ENCODE data around the gene ETFB. TPM values are rescaled to one million over a fixed set of nuclear protein-coding genes. Genes with fewer than 3 reads are reported as not detected.

The ETFB gene
- total RNA-seq, 1 experiment from 2014 or later, result 140 TPM

DNA sequence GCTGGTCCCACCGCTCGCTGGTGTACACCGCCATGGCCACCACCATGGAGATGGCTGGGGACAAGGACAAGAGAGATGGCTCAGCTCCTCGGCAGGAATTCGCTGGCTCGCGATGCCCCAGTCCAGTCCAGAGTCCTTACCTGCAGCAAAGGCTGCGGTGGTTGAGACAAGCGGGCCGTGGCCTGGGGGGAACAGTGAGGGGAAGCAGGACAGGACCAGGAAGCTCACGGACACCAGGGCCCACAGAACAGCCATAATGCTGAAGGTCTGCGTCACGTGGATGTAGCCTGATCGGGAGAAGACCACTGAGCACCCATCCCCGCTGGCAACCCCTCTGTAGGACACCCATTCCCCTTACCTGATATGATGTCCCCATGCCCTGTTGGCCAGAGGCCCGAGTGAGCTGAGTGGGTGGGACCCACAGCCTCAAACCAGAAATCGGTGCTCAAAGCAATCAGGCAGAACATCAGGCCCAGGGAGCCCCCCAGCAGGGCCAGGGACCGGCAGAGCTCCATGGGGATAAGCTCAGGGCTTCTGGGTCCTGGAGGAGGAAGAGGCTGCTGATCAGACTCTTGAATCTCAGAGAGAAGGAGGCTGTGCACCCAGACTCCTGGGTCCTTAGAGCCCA is 5.9 kb upstream of the ETFB start:
- Histone ChIP-seq H3K9ac (ENCODE audit: low read length) (no peak overlapping the region), H2AFZ (ENCODE audit: low read depth, low read length, poor library complexity, severe bottlenecking) (no peak overlapping the region), H3K79me2 (ENCODE audit: insufficient read depth, low read length) (peaks cover 2% of the 10 kb centered on the region; the same call in 1 of the 2 replicates), H3K27ac (ENCODE audit: low read depth, low read length) (no peak overlapping the region), H4K20me1 (ENCODE audit: insufficient read depth) (no peaks in the 10 kb centered on the region), H3K4me2 (ENCODE audit: low read length) (no peak overlapping the region), H3K36me3 (ENCODE audit: control insufficient read depth in 1 of 2, insufficient read depth in 2 of 2, low read length in 2 of 2) (no peaks in the 10 kb centered on the region), H3K9me3 (ENCODE audit: control insufficient read depth in 1 of 2, insufficient read depth in 1 of 2, low read depth in 1 of 2, low read length in 2 of 2) (no peaks in the 10 kb centered on the region), H3K4me1 (ENCODE audit: control insufficient read depth in 1 of 2, insufficient read depth in 2 of 2, low read length in 2 of 2) (peaks cover 5 to 12% of the 10 kb centered on the region in 2 experiments; a peak in 3 of 4 replicates), H3K9me2 (ENCODE audit: insufficient read depth) (no peaks in the 10 kb centered on the region), H3K27me3 (ENCODE audit: insufficient read depth, low read length) (no peaks in the 10 kb centered on the region), H3K4me3 (replicated peaks in 1 of 2; ENCODE audit: low read depth in 1 of 2, low read length in 2 of 2) (no peak overlapping the region)
- RAD21 ChIA-PET (ENCODE audit: low non-redundant PET in 1 of 2, low total read pairs in 2 of 2, uncharacterized antibody in 2 of 2, unreplicated experiment in 2 of 2), result no interaction called here
- CTCF ChIA-PET, result no interaction called here
- POLR2A ChIA-PET, result interaction anchor here (1.3 kb wide), 1 partner anchor 22 kb away, joined by 4 read pairs; no protein-coding TSS in a partner anchor
- no TSS peak for BruUV-seq (replicated peaks)
- no peak for TF ChIP-seq YY1 (IDR thresholded peaks at IDR 0.05; ENCODE audit: extremely low read depth, insufficient replicate concordance, low read depth, low read length)
- no peak for TF ChIP-seq ELF1 (IDR thresholded peaks at IDR 0.05; ENCODE audit: borderline replicate concordance, low read depth)
- TF ChIP-seq EZH2phosphoT487 (IDR thresholded peaks at IDR 0.05; ENCODE audit: borderline replicate concordance), result no peak
- TF ChIP-seq SIN3A (IDR thresholded peaks at IDR 0.05; ENCODE audit: low read depth), result no peak
- no peak for TF ChIP-seq ZBTB33 (IDR thresholded peaks at IDR 0.05; ENCODE audit: extremely low read depth, insufficient replicate concordance, low read length)
- no peak for TF ChIP-seq CEBPB (IDR thresholded peaks at IDR 0.05; ENCODE audit: low read depth)
- no peak for TF ChIP-seq POLR2AphosphoS5 (IDR thresholded peaks at IDR 0.05; ENCODE audit: low read depth, low read length)
- no peak for TF ChIP-seq EZH2 (IDR thresholded peaks at IDR 0.05)
- TF ChIP-seq ATF3 (IDR thresholded peaks at IDR 0.05), result no peak
- TF ChIP-seq CBX3 (IDR thresholded peaks at IDR 0.05; ENCODE audit: low read depth), result no peak
- TF ChIP-seq POLR2A (IDR thresholded peaks at IDR 0.05; ENCODE audit: borderline replicate concordance, extremely low read depth, insufficient read depth, insufficient read length), result no peak
- TF ChIP-seq EGR1 (IDR thresholded peaks at IDR 0.05; ENCODE audit: low read depth), result no peak
- TF ChIP-seq SRF (IDR thresholded peaks at IDR 0.05; ENCODE audit: low read depth), result no peak
- TF ChIP-seq ZNF274 (IDR thresholded peaks at IDR 0.05; ENCODE audit: low read depth, low read length), result no peak
- no peak for TF ChIP-seq CTCF (IDR thresholded peaks at IDR 0.05 in 2 of 3, conservative IDR thresholded peaks at IDR 0.05 in 1 of 3; ENCODE audit: borderline replicate concordance in 1 of 3, insufficient read depth in 1 of 3, low read depth in 2 of 3, low read length in 2 of 3)
- TF ChIP-seq, protein P1, sequence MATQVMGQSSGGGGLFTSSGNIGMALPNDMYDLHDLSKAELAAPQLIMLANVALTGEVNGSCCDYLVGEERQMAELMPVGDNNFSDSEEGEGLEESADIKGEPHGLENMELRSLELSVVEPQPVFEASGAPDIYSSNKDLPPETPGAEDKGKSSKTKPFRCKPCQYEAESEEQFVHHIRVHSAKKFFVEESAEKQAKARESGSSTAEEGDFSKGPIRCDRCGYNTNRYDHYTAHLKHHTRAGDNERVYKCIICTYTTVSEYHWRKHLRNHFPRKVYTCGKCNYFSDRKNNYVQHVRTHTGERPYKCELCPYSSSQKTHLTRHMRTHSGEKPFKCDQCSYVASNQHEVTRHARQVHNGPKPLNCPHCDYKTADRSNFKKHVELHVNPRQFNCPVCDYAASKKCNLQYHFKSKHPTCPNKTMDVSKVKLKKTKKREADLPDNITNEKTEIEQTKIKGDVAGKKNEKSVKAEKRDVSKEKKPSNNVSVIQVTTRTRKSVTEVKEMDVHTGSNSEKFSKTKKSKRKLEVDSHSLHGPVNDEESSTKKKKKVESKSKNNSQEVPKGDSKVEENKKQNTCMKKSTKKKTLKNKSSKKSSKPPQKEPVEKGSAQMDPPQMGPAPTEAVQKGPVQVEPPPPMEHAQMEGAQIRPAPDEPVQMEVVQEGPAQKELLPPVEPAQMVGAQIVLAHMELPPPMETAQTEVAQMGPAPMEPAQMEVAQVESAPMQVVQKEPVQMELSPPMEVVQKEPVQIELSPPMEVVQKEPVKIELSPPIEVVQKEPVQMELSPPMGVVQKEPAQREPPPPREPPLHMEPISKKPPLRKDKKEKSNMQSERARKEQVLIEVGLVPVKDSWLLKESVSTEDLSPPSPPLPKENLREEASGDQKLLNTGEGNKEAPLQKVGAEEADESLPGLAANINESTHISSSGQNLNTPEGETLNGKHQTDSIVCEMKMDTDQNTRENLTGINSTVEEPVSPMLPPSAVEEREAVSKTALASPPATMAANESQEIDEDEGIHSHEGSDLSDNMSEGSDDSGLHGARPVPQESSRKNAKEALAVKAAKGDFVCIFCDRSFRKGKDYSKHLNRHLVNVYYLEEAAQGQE (IDR thresholded peaks at IDR 0.05; ENCODE audit: low read depth), result no peak
- TF ChIP-seq SP1 (IDR thresholded peaks at IDR 0.05; ENCODE audit: low read depth), result no peak
- no peak for TF ChIP-seq ZFX (IDR thresholded peaks at IDR 0.05)
- TF ChIP-seq RAD21 (IDR thresholded peaks at IDR 0.05; ENCODE audit: low read depth), result no peak
- intact Hi-C loops (cut with micrococcal nuclease), result no loop called here
- ATAC-seq, result no peak
- no peak for DNase-seq (ENCODE audit: low read depth, low spot score)

Data from HCT116 (cell line).